CD8-positive, alpha-beta memory T cell (primary cell): ENCODE results near the gene OLFM3. TPM values are rescaled to one million over a fixed set of nuclear protein-coding genes. Genes with fewer than 3 reads are reported as not detected.

Source experiments
- CTCF ChIA-PET: fragments of 350-600 bp; sonication (Branson Sonifier 250); formaldehyde crosslinking; loops from one replicate; lab custom pipeline; 2021; ENCODE audit warnings: antibody characterized with exemption; lab: Charles Lee
- POLR2A ChIA-PET: fragments of 350-600 bp; sonication (Branson Sonifier 250); formaldehyde crosslinking; loops from one replicate; lab custom pipeline; 2021; ENCODE audit warnings: antibody characterized with exemption; lab: Charles Lee
- DNase-seq, 5 donors: peaks; one replicate each; pipeline versions ENCODE4 v3.0.0 to v3.0.0-alpha.2; 2020 to 2022; ENCODE audit warnings: mixed read lengths in 1 of 5
- H3K27ac ChIP-seq: one replicate; pipeline ENCODE4 v1.7.0; 2013; ENCODE audit warnings: low read depth, mild to moderate bottlenecking, low read length, moderate library complexity
- H3K27me3 ChIP-seq: 2 replicates; pipeline ENCODE4 v1.7.0; 2013; ENCODE audit warnings: low read length, mild to moderate bottlenecking; ENCODE audit not compliant: insufficient read depth, poor library complexity, severe bottlenecking
- H3K36me3 ChIP-seq: 2 replicates; pipeline ENCODE4 v1.7.0; 2013; ENCODE audit warnings: mild to moderate bottlenecking, low read length, moderate library complexity; ENCODE audit not compliant: insufficient read depth
- H3K4me1 ChIP-seq: 2 replicates; pipeline ENCODE4 v1.7.0; 2013; ENCODE audit warnings: mild to moderate bottlenecking, low read length, moderate library complexity; ENCODE audit not compliant: insufficient read depth
- H3K4me3 ChIP-seq: 2 replicates; pipeline ENCODE4 v1.7.0; 2013; ENCODE audit warnings: mild to moderate bottlenecking, low read length
- H3K9me3 ChIP-seq: 2 replicates; pipeline ENCODE4 v1.7.0; 2013; ENCODE audit warnings: mild to moderate bottlenecking, low read length
- H3K27ac Mint-ChIP-seq, 8 donors: one replicate each; pipeline ENCODE4 v1.8.0; 2020 to 2021; ENCODE audit warnings: mixed read lengths in 8 of 8, mild to moderate bottlenecking in 6 of 8, inconsistent platforms in 3 of 8, moderate library complexity in 3 of 8
- H3K27me3 Mint-ChIP-seq, 2 donors: one replicate each; pipeline ENCODE4 v1.8.0; 2020 to 2021; ENCODE audit warnings: mixed read lengths in 2 of 2, mild to moderate bottlenecking in 1 of 2, moderate library complexity in 1 of 2
- H3K36me3 Mint-ChIP-seq, 3 donors: one replicate each; pipeline ENCODE4 v1.8.0; 2020 to 2021; ENCODE audit warnings: mixed read lengths in 3 of 3, inconsistent platforms in 1 of 3, mild to moderate bottlenecking in 1 of 3
- H3K4me1 Mint-ChIP-seq, 3 donors: one replicate each; pipeline ENCODE4 v1.8.0; 2020 to 2021; ENCODE audit warnings: mixed read lengths in 3 of 3, inconsistent platforms in 1 of 3, mild to moderate bottlenecking in 1 of 3
- H3K4me3 Mint-ChIP-seq, 7 donors: one replicate each; pipeline ENCODE4 v1.8.0; 2020 to 2021; ENCODE audit warnings: mixed read lengths in 7 of 7, mild to moderate bottlenecking in 6 of 7, moderate library complexity in 4 of 7, inconsistent platforms in 2 of 7
- H3K9me3 Mint-ChIP-seq, 5 donors: one replicate each; pipeline ENCODE4 v1.8.0; 2020 to 2022; ENCODE audit warnings: mixed read lengths in 5 of 5, mild to moderate bottlenecking in 3 of 5, moderate library complexity in 2 of 5, inconsistent platforms in 1 of 5
- polyA plus RNA-seq: library from polyadenylated mRNA; unstranded; fragments of 300-500 nt; fragmentation: Illumina TruSeq; gene quantifications from one replicate; pipeline ENCODE4 v1.2.3, GENCODE V29; 2021
- total RNA-seq, 2 experiments: library from RNA; stranded (reverse); gene quantifications; one replicate each; pipeline ENCODE4 v1.2.3, GENCODE V29; 2021

OLFM3 gene
- total and polyA plus RNA-seq, 3 experiments from 2014 or later, result not detected

GRCh38 chr1:101992821-101993575 lies 3.7 kb downstream of the OLFM3 start:
- Mint-ChIP-seq H3K36me3 (no peaks in the 10 kb centered on the region), H3K4me1 (peaks cover 0 to 7% (median 0%) of the 10 kb centered on the region in 3 donors)

GRCh38 chr1:101980974-101981373 lies 15.8 kb downstream of the OLFM3 start:
- POLR2A ChIA-PET, result no interaction called here
- Mint-ChIP-seq H3K4me3 (no peak overlapping the region), H3K36me3 (no peaks in the 10 kb centered on the region), H3K27ac (no peak overlapping the region), H3K27me3 (no peaks in the 10 kb centered on the region), H3K9me3 (peaks cover 0 to 7% (median 0%) of the 10 kb centered on the region in 5 donors), H3K4me1 (no peaks in the 10 kb centered on the region)
- CTCF ChIA-PET, result no interaction called here
- Histone ChIP-seq H3K27ac (no peak overlapping the region), H3K4me1 (no peaks in the 10 kb centered on the region), H3K9me3 (no peaks in the 10 kb centered on the region), H3K36me3 (no peaks in the 10 kb centered on the region), H3K27me3 (no peaks in the 10 kb centered on the region), H3K4me3 (no peak overlapping the region)
- DNase-seq, result no peak

More at GRCh38 chr1:101992821-101993575, 3.7 kb downstream of the OLFM3 start:
- Histone ChIP-seq H3K27ac (no peak overlapping the region), H3K36me3 (no peaks in the 10 kb centered on the region), H3K27me3 (no peaks in the 10 kb centered on the region), H3K9me3 (no peaks in the 10 kb centered on the region), H3K4me3 (no peak overlapping the region), H3K4me1 (no peaks in the 10 kb centered on the region)
- Mint-ChIP-seq H3K27ac (no peak overlapping the region), H3K9me3 (peaks cover 0 to 6% (median 0%) of the 10 kb centered on the region in 5 donors), H3K27me3 (peaks cover 5 to 8% of the 10 kb centered on the region in 2 donors), H3K4me3 (no peak overlapping the region)
- ChIA-PET CTCF (no interaction called here), POLR2A (no interaction called here)
- DNase-seq, result no peak

GRCh38 chr1:101977266-101977665 lies 19.5 kb downstream of the OLFM3 start:
- Mint-ChIP-seq H3K4me3 (no peak overlapping the region), H3K36me3 (no peaks in the 10 kb centered on the region), H3K9me3 (peaks cover 0 to 7% (median 0%) of the 10 kb centered on the region in 5 donors), H3K4me1 (no peaks in the 10 kb centered on the region), H3K27ac (no peak overlapping the region), H3K27me3 (peaks cover 0 to 1% of the 10 kb centered on the region in 2 donors)
- H3K4me3 ChIP-seq, result no peak overlapping the region
- DNase-seq, result no peak
- no peak overlapping the region for H3K27ac ChIP-seq
- H3K36me3 ChIP-seq, result no peaks in the 10 kb centered on the region
- H3K27me3 ChIP-seq, result no peaks in the 10 kb centered on the region
- no peaks in the 10 kb centered on the region for H3K9me3 ChIP-seq
- CTCF ChIA-PET, result no interaction called here
- no peaks in the 10 kb centered on the region for H3K4me1 ChIP-seq
- POLR2A ChIA-PET, result no interaction called here

- H3K27me3 ChIP-seq, result no peaks in the 10 kb centered on the region
- ChIA-PET CTCF (no interaction called here), POLR2A (no interaction called here)
- Mint-ChIP-seq H3K27me3 (peaks cover 0 to 1% of the 10 kb centered on the region in 2 donors), H3K4me1 (no peaks in the 10 kb centered on the region), H3K36me3 (no peaks in the 10 kb centered on the region), H3K27ac (no peak overlapping the region), H3K9me3 (peaks cover 0 to 4% (median 0%) of the 10 kb centered on the region in 5 donors), H3K4me3 (no peak overlapping the region)
- no peaks in the 10 kb centered on the region for H3K36me3 ChIP-seq
- DNase-seq, result no peak
- no peak overlapping the region for H3K27ac ChIP-seq
- H3K9me3 ChIP-seq, result no peaks in the 10 kb centered on the region
- no peak overlapping the region for H3K4me3 ChIP-seq
- no peaks in the 10 kb centered on the region for H3K4me1 ChIP-seq
Observed at GRCh38 chr1:101976161-101976560, 20.6 kb downstream of the OLFM3 start.

- Mint-ChIP-seq H3K27ac (no peak overlapping the region), H3K4me1 (no peaks in the 10 kb centered on the region), H3K9me3 (peaks cover 0 to 4% (median 0%) of the 10 kb centered on the region in 5 donors), H3K27me3 (peaks cover 0 to 1% of the 10 kb centered on the region in 2 donors), H3K36me3 (no peaks in the 10 kb centered on the region), H3K4me3 (no peak overlapping the region)
- ChIA-PET POLR2A (no interaction called here), CTCF (no interaction called here)
- Histone ChIP-seq H3K27ac (no peak overlapping the region), H3K27me3 (no peaks in the 10 kb centered on the region), H3K36me3 (no peaks in the 10 kb centered on the region), H3K4me1 (no peaks in the 10 kb centered on the region), H3K9me3 (no peaks in the 10 kb centered on the region), H3K4me3 (no peak overlapping the region)
- no peak for DNase-seq
Observed at GRCh38 chr1:101975371-101975770, 21.4 kb downstream of the OLFM3 start.

- Histone ChIP-seq H3K9me3 (no peaks in the 10 kb centered on the region), H3K4me3 (no peak overlapping the region), H3K27me3 (no peaks in the 10 kb centered on the region), H3K36me3 (no peaks in the 10 kb centered on the region), H3K27ac (no peak overlapping the region), H3K4me1 (no peaks in the 10 kb centered on the region)
- no peaks in the 10 kb centered on the region for H3K4me1 Mint-ChIP-seq
- CTCF ChIA-PET, result no interaction called here
- no peak overlapping the region for H3K27ac Mint-ChIP-seq
- no peak overlapping the region for H3K4me3 Mint-ChIP-seq
- peaks cover 0 to 1% of the 10 kb centered on the region in 2 donors for H3K27me3 Mint-ChIP-seq
- DNase-seq, result no peak
- POLR2A ChIA-PET, result no interaction called here
- no peaks in the 10 kb centered on the region for H3K36me3 Mint-ChIP-seq
- H3K9me3 Mint-ChIP-seq, result peaks cover 0 to under 1% (median 0%) of the 10 kb centered on the region in 5 donors
Observed at GRCh38 chr1:101974599-101975274, 22.0 kb downstream of the OLFM3 start.

- no peaks in the 10 kb centered on the region for H3K9me3 ChIP-seq
- H3K9me3 Mint-ChIP-seq, result peaks cover 0 to 4% (median 0%) of the 10 kb centered on the region in 5 donors
- POLR2A ChIA-PET, result no interaction called here
Observed at GRCh38 chr1:101971304-101971703, 25.4 kb downstream of the OLFM3 start.

GRCh38 chr1:101967871-101968270 lies 28.9 kb downstream of the OLFM3 start:
- CTCF ChIA-PET, result no interaction called here

More at GRCh38 chr1:101971304-101971703, 25.4 kb downstream of the OLFM3 start:
- no peak overlapping the region for H3K27ac Mint-ChIP-seq
- DNase-seq, result no peak
- H3K4me1 Mint-ChIP-seq, result no peaks in the 10 kb centered on the region
- no peaks in the 10 kb centered on the region for H3K27me3 ChIP-seq
- peaks cover 0 to 1% of the 10 kb centered on the region in 2 donors for H3K27me3 Mint-ChIP-seq
- H3K4me3 Mint-ChIP-seq, result no peak overlapping the region
- CTCF ChIA-PET, result no interaction called here
- H3K4me3 ChIP-seq, result no peak overlapping the region
- no peaks in the 10 kb centered on the region for H3K36me3 Mint-ChIP-seq
- H3K36me3 ChIP-seq, result no peaks in the 10 kb centered on the region
- no peak overlapping the region for H3K27ac ChIP-seq
- H3K4me1 ChIP-seq, result no peaks in the 10 kb centered on the region

More at GRCh38 chr1:101967871-101968270, 28.9 kb downstream of the OLFM3 start:
- Mint-ChIP-seq H3K4me1 (no peaks in the 10 kb centered on the region), H3K4me3 (no peak overlapping the region), H3K9me3 (peaks cover 0 to 4% (median 0%) of the 10 kb centered on the region in 5 donors), H3K36me3 (no peaks in the 10 kb centered on the region), H3K27ac (no peak overlapping the region), H3K27me3 (no peaks in the 10 kb centered on the region)
- Histone ChIP-seq H3K27ac (no peak overlapping the region), H3K4me3 (no peak overlapping the region), H3K4me1 (no peaks in the 10 kb centered on the region), H3K27me3 (no peaks in the 10 kb centered on the region), H3K9me3 (no peaks in the 10 kb centered on the region), H3K36me3 (no peaks in the 10 kb centered on the region)
- POLR2A ChIA-PET, result no interaction called here
- no peak for DNase-seq
